Immature natural killer cell (primary cell): Measurements from ENCODE around the gene LRP1. TPM values are rescaled to one million over a fixed set of nuclear protein-coding genes. Genes with fewer than 3 reads are reported as not detected.
A peak's percentile ranks its signal among the peaks of the same experiment; 100 is the strongest.

ENCODE experiments used
- DNase-seq, 3 donors: peaks; one replicate each; pipeline ENCODE4 v3.0.0; 2022; ENCODE audit warnings: mixed read lengths in 1 of 3
- H3K27ac Mint-ChIP-seq, 6 donors: one replicate each; pipeline ENCODE4 v1.8.0; 2020; ENCODE audit warnings: mixed read lengths in 6 of 6, mild to moderate bottlenecking in 5 of 6, inconsistent platforms in 4 of 6, moderate library complexity in 3 of 6
- H3K27me3 Mint-ChIP-seq, 3 donors: one replicate each; pipeline ENCODE4 v1.8.0; 2020 to 2021; ENCODE audit warnings: low read depth in 3 of 3, mild to moderate bottlenecking in 3 of 3, mixed read lengths in 3 of 3, moderate library complexity in 3 of 3, inconsistent platforms in 1 of 3
- H3K36me3 Mint-ChIP-seq, 3 donors: one replicate each; pipeline ENCODE4 v1.8.0; 2020; ENCODE audit warnings: mixed read lengths in 3 of 3, inconsistent platforms in 2 of 3, mild to moderate bottlenecking in 2 of 3
- H3K4me1 Mint-ChIP-seq, 2 donors: one replicate each; pipeline ENCODE4 v1.8.0; 2020; ENCODE audit warnings: inconsistent platforms in 2 of 2, mild to moderate bottlenecking in 2 of 2, mixed read lengths in 2 of 2, moderate library complexity in 1 of 2
- H3K4me3 Mint-ChIP-seq, 5 donors: one replicate each; pipeline ENCODE4 v1.8.0; 2020; ENCODE audit warnings: mild to moderate bottlenecking in 5 of 5, mixed read lengths in 5 of 5, inconsistent platforms in 3 of 5, moderate library complexity in 3 of 5
- H3K9me3 Mint-ChIP-seq, 6 donors: one replicate each; pipeline ENCODE4 v1.8.0; 2020; ENCODE audit warnings: mild to moderate bottlenecking in 6 of 6, mixed read lengths in 6 of 6, inconsistent platforms in 4 of 6, moderate library complexity in 3 of 6
- polyA plus RNA-seq, 3 donors: library from polyadenylated mRNA; unstranded; fragments of 300-500 nt; fragmentation: Illumina TruSeq; gene quantifications; one replicate each; pipeline ENCODE4 v1.2.3, GENCODE V29; 2021

LRP1 gene
- polyA plus RNA-seq, 3 donors from 2014 or later: 0.08 to 0.22 TPM; not detected in 1

DNA sequence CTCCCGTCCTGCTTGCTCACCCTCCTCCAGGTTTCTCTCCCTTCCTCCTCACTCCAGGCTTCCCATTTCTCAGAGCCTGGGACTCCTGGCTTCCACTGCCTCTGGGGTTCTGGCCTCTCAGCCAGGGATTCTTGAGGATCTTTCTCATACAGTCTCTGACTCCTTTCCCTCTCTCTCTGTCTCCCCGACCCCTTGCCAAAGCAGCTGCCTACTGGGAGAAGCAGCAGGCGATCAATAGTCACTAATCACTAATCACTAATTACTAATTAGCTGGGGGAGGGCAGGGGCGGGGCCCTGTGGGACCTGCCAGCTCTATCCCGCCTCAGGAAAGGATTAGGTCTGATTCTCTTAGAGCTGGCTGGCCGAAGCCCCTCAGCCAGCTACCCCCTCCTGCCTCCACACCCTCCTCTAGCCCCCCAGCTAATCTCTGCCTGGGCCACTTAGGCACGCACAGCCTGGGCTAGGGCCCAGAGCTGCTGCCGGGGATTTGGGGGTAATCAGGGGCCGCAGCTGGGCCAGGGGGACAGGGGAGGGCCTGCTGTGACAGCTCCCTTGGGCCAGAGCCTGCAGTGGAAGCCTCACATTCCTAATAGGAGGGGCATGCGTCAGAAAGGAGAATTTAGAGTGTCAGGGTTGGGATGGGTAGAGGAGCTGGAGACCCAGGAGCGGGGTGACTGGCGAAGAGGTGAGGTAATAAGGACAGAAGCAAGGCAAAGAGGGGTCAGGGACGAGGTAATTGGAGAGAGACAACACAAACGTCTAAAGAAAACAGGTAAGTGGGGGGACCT, 91.1 kb downstream of the LRP1 start:
- Mint-ChIP-seq H3K36me3 (no peaks in the 10 kb centered on the region), H3K27me3 (peaks cover 43 to 62% (median 62%) of the 10 kb centered on the region in 3 donors), H3K9me3 (no peaks in the 10 kb centered on the region), H3K4me3 (no peak overlapping the region), H3K4me1 (peaks cover 53 to 59% of the 10 kb centered on the region in 2 donors), H3K27ac (peak overlapping the region in 2 of 6 donors; percentile 36 to 85)
- no peak for DNase-seq

DNA sequence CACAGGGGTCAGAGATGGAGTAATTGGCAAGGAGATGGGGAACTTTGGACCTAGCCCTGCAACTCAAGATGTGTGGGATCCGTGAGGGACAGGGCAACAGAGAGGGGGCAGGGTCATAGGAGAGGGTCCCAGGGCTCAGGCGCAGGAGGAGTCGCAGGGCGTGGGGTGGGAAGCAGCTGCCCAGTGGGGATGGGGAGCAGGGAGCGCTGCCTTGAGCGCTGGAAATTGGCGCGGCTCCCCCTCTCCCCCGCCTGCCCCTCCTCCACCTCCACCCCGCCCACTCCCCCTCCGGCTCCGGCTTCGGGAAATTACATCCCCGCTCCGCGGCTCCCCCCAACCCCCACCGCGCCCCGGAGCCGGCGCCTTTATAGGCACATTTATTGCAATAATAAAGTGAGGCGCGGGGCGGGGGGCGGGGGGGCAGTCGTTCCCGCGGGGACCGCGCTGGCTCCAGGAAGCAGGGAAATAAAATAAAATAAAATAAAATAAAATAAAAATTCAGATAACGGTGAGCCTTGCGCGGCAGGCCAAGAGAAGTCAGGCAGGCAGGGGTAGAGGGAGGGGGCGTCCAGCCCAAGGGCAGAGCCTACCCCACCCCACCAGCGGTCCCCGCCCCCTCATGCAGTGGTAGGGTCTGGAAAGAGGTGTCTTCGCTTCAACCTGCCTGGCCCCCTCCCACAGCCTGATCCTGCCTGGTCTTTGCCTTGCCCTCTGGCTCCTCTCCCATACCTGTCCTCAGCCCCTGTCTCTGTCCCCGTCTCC, 91.9 kb downstream of the LRP1 start:
- Mint-ChIP-seq H3K27ac (peak overlapping the region in 3 of 6 donors; percentile 50 to 82 (median 80)), H3K4me3 (no peak overlapping the region), H3K27me3 (peaks cover 42 to 57% (median 55%) of the 10 kb centered on the region in 3 donors), H3K4me1 (peaks cover 51 to 59% of the 10 kb centered on the region in 2 donors), H3K9me3 (no peaks in the 10 kb centered on the region), H3K36me3 (no peaks in the 10 kb centered on the region)
- no peak for DNase-seq

DNA sequence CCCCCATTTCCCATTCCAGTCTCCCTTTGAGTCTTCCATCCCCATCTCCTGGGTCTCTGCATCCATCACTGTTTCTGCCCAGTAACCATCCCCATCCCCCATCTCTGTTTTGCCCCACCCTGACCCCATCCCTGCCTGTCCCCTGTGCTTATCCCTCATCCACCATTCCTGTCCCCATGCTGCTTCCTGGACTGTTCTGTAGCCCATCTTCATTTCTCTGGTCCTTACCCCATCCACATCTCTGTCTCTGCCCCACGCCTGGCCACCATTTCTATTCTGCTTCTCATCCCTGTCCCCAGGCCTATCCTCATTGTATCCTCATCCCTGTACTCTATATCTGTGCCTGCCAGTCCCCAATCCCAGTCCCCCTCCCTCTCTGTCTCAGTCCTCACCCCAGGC, 92.5 kb downstream of the LRP1 start:
- H3K36me3 Mint-ChIP-seq: no peaks in the 10 kb centered on the region
- H3K4me3 Mint-ChIP-seq: peak overlapping the region in 1 of 5 donors; percentile 40
- peaks cover 39 to 55% (median 54%) of the 10 kb centered on the region in 3 donors for H3K27me3 Mint-ChIP-seq
- H3K4me1 Mint-ChIP-seq: peaks cover 51 to 58% of the 10 kb centered on the region in 2 donors
- H3K9me3 Mint-ChIP-seq: no peaks in the 10 kb centered on the region
- DNase-seq: no peak
- peak overlapping the region in 3 of 6 donors; percentile 50 to 82 (median 80) for H3K27ac Mint-ChIP-seq

DNA sequence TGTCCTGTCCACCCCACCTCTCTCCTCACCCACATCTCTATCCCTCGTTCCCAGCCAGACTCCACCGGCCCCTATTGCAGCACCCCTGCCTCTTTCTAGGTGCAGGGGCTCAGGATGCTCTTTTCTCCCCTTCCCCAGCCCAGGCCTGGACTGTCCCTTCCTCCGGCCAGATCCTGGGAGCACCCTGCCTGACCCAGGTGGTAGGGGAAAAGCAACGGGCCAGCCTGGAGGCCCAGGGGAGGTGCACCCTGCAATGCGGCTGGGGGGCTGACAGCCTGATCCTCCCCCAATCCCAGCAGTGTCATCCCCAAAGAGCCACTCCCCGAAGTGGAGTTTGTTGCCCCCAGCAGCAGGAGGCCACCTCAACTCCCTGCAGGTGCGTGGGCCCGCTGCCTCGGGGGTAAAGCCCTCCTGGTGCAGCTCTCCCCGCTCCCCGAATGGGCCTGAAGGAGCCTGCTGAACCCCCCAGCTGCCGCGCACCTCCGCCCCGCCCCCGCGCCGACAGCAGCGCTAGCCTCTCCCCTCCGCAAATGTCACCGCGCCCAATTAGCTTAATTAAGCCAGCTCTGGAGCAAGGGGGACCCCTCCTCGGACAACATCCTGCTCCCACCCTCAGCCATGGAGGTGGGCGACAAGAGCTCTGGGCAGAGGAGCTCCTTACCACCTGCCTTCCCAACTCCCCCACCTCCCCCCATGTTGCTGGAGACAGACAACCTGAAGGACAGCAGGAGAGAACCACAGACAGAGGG, 93.1 kb downstream of the LRP1 start:
- no peak for DNase-seq
- Mint-ChIP-seq H3K36me3 (no peaks in the 10 kb centered on the region), H3K27ac (peak overlapping the region in 5 of 6 donors; percentile 75 to 93 (median 83)), H3K27me3 (peaks cover 39 to 57% (median 56%) of the 10 kb centered on the region in 3 donors), H3K4me1 (peaks cover 53 to 57% of the 10 kb centered on the region in 2 donors), H3K4me3 (peak overlapping the region in 4 of 5 donors; percentile 6 to 65 (median 51)), H3K9me3 (no peaks in the 10 kb centered on the region)

DNA sequence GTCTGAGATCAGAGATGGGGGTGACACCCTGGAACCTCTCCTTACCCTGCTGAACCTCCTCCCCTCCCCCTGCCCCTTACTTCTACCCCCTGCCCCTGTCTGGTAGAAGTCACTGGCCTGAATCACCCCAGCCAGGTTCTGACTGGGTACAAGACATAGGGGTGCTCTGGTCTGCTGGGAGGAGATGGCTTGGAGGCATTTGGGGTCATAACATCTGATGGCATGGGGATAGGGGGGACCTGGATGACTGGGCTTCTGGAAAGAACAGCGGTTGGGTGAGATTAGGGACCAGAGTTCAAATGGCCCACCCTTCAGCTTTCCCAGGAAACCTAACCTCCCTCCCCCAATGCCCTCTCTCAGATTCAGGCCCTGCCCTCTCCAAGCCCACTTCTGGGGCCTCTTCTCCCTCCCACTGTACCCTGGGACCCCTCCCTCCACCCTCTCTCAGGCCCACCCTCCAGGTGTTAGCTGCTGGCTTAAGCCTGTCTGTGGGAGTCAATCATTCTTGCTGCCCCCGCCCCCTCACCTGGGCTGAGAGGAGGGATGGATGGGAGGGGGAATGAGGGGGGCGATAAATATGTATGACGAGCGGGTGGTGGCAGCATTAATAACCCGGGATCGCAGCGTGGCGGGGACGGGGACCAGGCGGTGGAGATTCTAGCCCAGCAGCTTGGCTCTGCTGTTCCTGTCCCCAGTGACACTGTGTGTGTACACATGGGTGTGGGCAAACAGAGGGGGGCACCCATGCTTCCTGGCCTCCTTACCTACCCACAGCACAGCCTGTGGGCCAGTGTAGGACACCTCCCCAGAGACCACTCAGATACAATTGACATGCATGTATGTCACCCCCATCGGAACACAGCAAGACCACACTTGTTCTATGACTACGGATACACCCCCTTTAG, 94.3 kb downstream of the LRP1 start:
- peaks cover 40 to 58% (median 56%) of the 10 kb centered on the region in 3 donors for H3K27me3 Mint-ChIP-seq
- H3K4me1 Mint-ChIP-seq: peaks cover 57 to 58% of the 10 kb centered on the region in 2 donors
- peak overlapping the region in 5 of 6 donors; percentile 74 to 93 (median 80) for H3K27ac Mint-ChIP-seq
- no peak for DNase-seq
- H3K9me3 Mint-ChIP-seq: no peaks in the 10 kb centered on the region
- H3K4me3 Mint-ChIP-seq: peak overlapping the region; percentile 54 to 75 (median 71)
- no peaks in the 10 kb centered on the region for H3K36me3 Mint-ChIP-seq

DNA sequence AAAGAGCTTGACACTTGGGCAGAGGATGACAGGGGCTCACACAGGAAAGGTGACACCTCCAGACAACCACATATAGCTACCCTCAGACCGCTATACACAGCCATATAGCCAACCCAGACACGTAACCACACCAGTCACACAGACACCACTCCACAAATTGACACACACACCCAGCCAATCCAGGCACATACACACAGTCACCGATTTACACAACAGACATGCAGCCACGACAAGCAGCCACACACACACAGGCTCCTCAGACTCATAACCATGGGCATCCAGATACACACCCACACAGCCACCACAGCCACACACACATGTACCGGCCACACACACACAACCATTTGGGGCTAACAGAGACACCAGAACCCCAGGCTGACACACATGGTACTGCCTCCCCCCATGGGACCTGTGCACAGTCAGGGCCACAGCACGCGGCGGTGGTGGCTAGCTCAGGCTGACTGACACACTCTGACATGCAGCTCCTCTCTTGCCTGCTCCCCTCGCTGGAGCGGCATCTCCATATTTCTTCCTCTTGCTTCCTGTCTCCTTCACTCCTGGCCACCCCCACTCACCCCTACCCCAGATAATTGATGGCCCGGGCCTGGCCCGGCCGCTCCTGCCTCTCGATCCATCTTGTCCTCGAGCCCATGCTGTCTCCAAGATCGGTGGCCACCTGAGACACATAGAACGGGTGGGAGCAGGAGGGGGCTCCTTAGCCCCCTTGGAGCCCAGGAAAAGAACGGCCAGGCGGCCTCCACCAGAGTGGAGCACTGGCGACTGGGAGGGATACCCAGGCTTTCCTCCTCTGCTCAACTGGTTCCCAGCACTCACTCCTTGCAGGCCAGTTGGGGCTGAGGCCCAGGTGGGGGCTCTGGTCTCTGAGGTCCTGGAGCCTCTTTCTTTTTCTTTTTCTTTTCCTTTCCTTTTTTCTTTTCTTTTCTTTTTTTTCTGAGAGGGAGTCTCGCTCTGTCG, 95.2 kb downstream of the LRP1 start:
- no peaks in the 10 kb centered on the region for H3K36me3 Mint-ChIP-seq

DNA sequence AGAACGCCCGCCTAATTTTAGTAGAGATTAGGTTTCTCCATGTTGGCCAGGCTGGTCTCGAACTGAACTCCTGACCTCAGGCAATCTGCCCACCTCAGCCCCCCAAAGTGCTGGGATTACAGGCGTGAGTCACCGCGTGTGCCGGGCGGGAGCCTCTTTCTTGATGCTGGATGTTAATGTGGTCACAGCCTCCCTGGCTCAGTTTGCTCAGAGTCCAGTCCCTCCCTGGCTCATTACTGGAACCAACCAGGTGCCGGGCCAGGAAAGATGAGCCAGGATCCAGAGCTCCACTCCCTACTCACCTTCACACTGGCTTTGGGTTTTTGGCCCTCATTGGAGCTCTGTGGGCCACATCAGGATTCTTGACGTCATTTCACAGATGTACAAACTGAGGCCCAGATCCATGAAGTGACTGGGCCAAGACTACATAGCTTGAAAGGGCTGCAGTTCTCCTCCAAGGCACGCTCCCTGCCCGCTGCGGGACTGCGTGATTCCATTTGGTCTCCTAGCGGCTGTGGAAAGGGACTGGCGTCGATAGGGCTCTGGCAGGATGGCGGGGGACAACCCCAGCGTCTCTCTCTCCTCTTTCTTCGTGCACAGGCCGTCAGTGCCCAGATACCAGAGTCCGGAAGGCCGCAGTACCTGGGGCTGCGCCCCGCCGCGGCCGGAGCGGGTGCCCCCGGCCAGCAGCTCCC, 96.1 kb downstream of the LRP1 start:
- DNase-seq: no peak
- H3K4me1 Mint-ChIP-seq: peaks cover 61 to 68% of the 10 kb centered on the region in 2 donors
- peaks cover 38 to 50% (median 48%) of the 10 kb centered on the region in 3 donors for H3K27me3 Mint-ChIP-seq
- no peaks in the 10 kb centered on the region for H3K9me3 Mint-ChIP-seq
- no peaks in the 10 kb centered on the region for H3K36me3 Mint-ChIP-seq
- peak overlapping the region in 3 of 6 donors; percentile 37 to 80 (median 53) for H3K27ac Mint-ChIP-seq
- H3K4me3 Mint-ChIP-seq: peak overlapping the region in 4 of 5 donors; percentile 27 to 69 (median 44)

More for the DNA sequence above, 95.2 kb downstream of the LRP1 start:
- Mint-ChIP-seq H3K27ac (peak overlapping the region; percentile 12 to 93 (median 76)), H3K4me1 (peaks cover 53 to 59% of the 10 kb centered on the region in 2 donors), H3K27me3 (peaks cover 39 to 50% (median 50%) of the 10 kb centered on the region in 3 donors), H3K4me3 (peak overlapping the region; percentile 54 to 75 (median 71)), H3K9me3 (no peaks in the 10 kb centered on the region)
- DNase-seq: peak; percentile 92 to 93 (median 93)

DNA sequence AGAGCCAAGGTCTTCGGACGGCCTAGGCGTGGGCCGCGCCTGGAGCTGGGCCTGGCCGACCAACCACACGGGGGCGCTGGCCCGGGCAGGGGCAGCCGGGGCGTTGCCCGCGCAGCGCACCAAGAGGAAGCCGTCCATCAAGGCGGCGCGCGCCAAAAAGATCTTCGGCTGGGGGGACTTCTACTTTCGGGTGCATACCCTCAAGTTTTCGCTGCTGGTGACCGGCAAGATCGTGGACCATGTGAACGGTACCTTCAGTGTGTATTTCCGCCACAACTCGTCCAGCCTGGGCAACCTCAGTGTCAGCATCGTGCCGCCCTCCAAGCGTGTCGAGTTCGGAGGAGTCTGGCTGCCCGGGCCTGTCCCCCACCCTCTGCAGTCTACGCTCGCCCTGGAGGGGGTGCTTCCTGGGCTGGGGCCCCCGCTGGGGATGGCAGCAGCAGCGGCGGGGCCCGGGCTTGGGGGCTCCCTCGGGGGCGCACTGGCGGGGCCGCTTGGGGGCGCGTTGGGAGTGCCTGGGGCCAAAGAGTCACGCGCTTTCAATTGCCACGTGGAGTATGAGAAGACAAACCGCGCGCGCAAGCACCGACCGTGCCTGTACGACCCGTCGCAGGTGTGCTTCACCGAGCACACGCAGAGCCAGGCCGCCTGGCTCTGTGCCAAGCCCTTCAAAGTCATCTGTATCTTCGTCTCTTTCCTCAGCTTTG, 96.8 kb downstream of the LRP1 start:
- peak overlapping the region; percentile 35 to 69 (median 68) for H3K4me3 Mint-ChIP-seq
- peak; percentile 58 to 66 (median 58) for DNase-seq
- no peaks in the 10 kb centered on the region for H3K36me3 Mint-ChIP-seq
- H3K4me1 Mint-ChIP-seq: peaks cover 68 to 75% of the 10 kb centered on the region in 2 donors
- H3K27ac Mint-ChIP-seq: peak overlapping the region in 3 of 6 donors; percentile 22 to 75 (median 23)
- H3K27me3 Mint-ChIP-seq: peaks cover 39 to 54% (median 46%) of the 10 kb centered on the region in 3 donors
- no peaks in the 10 kb centered on the region for H3K9me3 Mint-ChIP-seq

DNA sequence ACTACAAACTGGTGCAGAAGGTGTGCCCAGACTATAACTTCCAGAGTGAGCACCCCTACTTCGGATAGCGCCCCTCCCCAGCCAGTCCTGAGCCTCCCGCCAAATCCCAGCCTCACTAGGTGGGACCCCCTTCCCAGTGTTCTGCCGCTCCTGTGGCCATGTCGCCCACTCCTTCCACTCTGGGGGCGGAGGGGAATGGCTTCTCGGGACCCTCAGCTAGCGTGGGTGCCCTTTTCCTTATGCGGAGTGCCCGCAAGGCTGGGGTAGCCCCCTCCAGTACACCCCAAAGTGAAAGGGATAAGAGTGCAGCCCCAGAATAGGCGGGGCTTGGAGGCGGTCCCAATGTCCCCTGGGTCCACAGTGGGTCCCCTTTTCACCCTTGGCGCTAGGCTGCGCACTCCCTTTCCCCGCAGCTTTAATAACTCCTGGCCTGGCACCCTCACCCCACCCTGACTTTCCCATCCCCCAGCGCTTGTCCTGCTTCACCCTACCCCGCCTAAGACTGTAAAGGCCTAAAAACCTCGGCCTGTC, 97.5 kb downstream of the LRP1 start:
- H3K27me3 Mint-ChIP-seq: peaks cover 37 to 51% (median 45%) of the 10 kb centered on the region in 3 donors

DNA sequence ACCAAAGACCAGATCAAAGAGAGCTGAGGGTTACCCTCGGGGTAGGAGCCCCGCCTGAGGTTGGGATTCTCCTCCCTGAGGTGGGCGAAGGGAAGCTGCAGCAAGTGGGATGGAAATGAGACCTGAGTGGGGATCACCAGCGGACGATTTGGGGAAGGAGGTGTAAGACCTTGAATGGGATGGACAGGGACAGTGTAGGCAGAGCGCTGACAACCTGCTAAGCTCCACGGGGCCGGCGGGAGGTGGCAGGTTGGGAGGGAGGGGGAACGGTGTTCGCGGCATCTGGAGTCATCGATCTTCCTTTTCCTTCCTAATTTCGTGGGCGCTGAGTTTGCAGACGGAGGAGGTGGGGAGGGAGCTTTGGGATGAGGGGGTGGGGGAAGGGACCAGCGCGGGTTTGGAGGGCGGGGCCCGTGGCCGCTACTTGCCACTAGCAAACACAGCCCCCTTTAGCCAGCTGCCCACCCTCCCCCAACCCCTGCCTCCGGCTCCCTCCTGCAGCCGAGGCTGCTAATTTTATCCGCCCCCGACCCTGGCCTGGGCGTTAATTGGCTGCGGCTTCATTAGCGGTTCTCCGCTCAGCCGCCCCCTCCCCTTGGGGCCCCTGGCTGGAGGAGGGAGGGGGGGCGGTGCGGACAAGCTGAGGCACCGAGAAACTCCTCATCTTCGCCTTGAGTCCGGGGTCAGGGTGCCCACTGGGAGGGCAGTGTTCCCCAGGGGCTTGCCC, 98.5 kb downstream of the LRP1 start:
- Mint-ChIP-seq H3K9me3 (no peaks in the 10 kb centered on the region), H3K36me3 (peaks cover 0 to 2% (median 0%) of the 10 kb centered on the region in 3 donors), H3K4me3 (peak overlapping the region in 4 of 5 donors; percentile 16 to 70 (median 58)), H3K27ac (no peak overlapping the region), H3K4me1 (peaks cover 71 to 83% of the 10 kb centered on the region in 2 donors), H3K27me3 (peaks cover 29 to 46% (median 39%) of the 10 kb centered on the region in 3 donors)
- DNase-seq: no peak

More for the DNA sequence above, 97.5 kb downstream of the LRP1 start:
- H3K36me3 Mint-ChIP-seq: no peaks in the 10 kb centered on the region
- peak overlapping the region in 3 of 6 donors; percentile 22 to 75 (median 23) for H3K27ac Mint-ChIP-seq
- no peaks in the 10 kb centered on the region for H3K9me3 Mint-ChIP-seq
- H3K4me3 Mint-ChIP-seq: peak overlapping the region; percentile 35 to 68 (median 59)
- no peak for DNase-seq
- peaks cover 72 to 81% of the 10 kb centered on the region in 2 donors for H3K4me1 Mint-ChIP-seq
